Activated T-cell treated with anti-CD3 and anti-CD28 coated beads, Interleukin-2, amount 50 U/mL, for 4 hours (primary cell): Measurements from ENCODE around the gene CCDC83. TPM values are rescaled to one million over a fixed set of nuclear protein-coding genes. Genes with fewer than 3 reads are reported as not detected.
"Not testable (repeated sequence)": the region's sequence is repeated elsewhere in the genome, so short reads cannot be mapped to it uniquely, and the experiment has no call there.

Experiments used
- ATAC-seq, 2 donors: fragments of 200-7000 bp; cut with Tn5 transposase; one replicate each; pipeline ENCODE4 v1.10.0; 2021
- DNase-seq: peaks from one replicate; pipeline ENCODE4 v3.0.0-alpha.2; 2020
- H3K27me3 Mint-ChIP-seq: one replicate; pipeline ENCODE4 v1.8.0; 2021; ENCODE audit warnings: low read depth, mixed read lengths
- H3K36me3 Mint-ChIP-seq: one replicate; pipeline ENCODE4 v1.8.0; 2022; ENCODE audit warnings: mixed read lengths; ENCODE audit not compliant: insufficient read depth
- H3K4me1 Mint-ChIP-seq: one replicate; pipeline ENCODE4 v1.8.0; 2021; ENCODE audit warnings: low read depth, mixed read lengths
- H3K4me3 Mint-ChIP-seq: one replicate; pipeline ENCODE4 v1.8.0; 2021; ENCODE audit warnings: mild to moderate bottlenecking, moderate library complexity, mixed read lengths
- H3K9me3 Mint-ChIP-seq: one replicate; pipeline ENCODE4 v1.8.0; 2021; ENCODE audit warnings: mixed read lengths
- total RNA-seq, 3 donors: library from RNA; stranded (reverse); gene quantifications; one replicate each; pipeline ENCODE4 v1.2.1, GENCODE V29; 2021

Gene CCDC83
- total RNA-seq, 3 donors from 2014 or later, result not detected

GRCh38 chr11:85950317-85951048 lies 95.3 kb downstream of the CCDC83 start:
- Mint-ChIP-seq H3K36me3 (peaks cover 18% of the 10 kb centered on the region), H3K4me3 (no peak overlapping the region), H3K27me3 (no peaks in the 10 kb centered on the region), H3K4me1 (peaks cover 34% of the 10 kb centered on the region), H3K9me3 (peaks cover 39% of the 10 kb centered on the region)
- ATAC-seq (no peak), DNase-seq (no peak)

- no peak overlapping the region for H3K4me3 Mint-ChIP-seq
- H3K27me3 Mint-ChIP-seq, result no peaks in the 10 kb centered on the region
- no peak for ATAC-seq
- H3K36me3 Mint-ChIP-seq, result peaks cover 21% of the 10 kb centered on the region
- peaks cover 30% of the 10 kb centered on the region for H3K4me1 Mint-ChIP-seq
- no peak for DNase-seq
- H3K9me3 Mint-ChIP-seq, result peaks cover 34% of the 10 kb centered on the region
Observed at GRCh38 chr11:85951049-85951405, 95.8 kb downstream of the CCDC83 start.

- Mint-ChIP-seq H3K36me3 (peaks cover 26% of the 10 kb centered on the region), H3K4me3 (no peak overlapping the region), H3K9me3 (peaks cover 30% of the 10 kb centered on the region), H3K4me1 (peaks cover 26% of the 10 kb centered on the region), H3K27me3 (no peaks in the 10 kb centered on the region)
- DNase-seq, result no peak
- no peak for ATAC-seq
Observed at GRCh38 chr11:85951428-85952107, 96.4 kb downstream of the CCDC83 start.

GRCh38 chr11:85952108-85952485 lies 96.9 kb downstream of the CCDC83 start:
- Mint-ChIP-seq H3K4me1 (peaks cover 23% of the 10 kb centered on the region), H3K36me3 (peaks cover 32% of the 10 kb centered on the region), H3K9me3 (peaks cover 29% of the 10 kb centered on the region)
- not testable (repeated sequence) for H3K4me3 Mint-ChIP-seq, ATAC-seq, H3K27me3 Mint-ChIP-seq, DNase-seq

- no peaks in the 10 kb centered on the region for H3K27me3 Mint-ChIP-seq
- no peak overlapping the region for H3K4me3 Mint-ChIP-seq
- ATAC-seq, result no peak
- DNase-seq, result no peak
- peaks cover 45% of the 10 kb centered on the region for H3K36me3 Mint-ChIP-seq
- H3K4me1 Mint-ChIP-seq, result peaks cover 8% of the 10 kb centered on the region
- peaks cover 28% of the 10 kb centered on the region for H3K9me3 Mint-ChIP-seq
Observed at GRCh38 chr11:85953491-85954143, 98.4 kb downstream of the CCDC83 start.

- Mint-ChIP-seq H3K27me3 (no peaks in the 10 kb centered on the region), H3K4me1 (peaks cover 3% of the 10 kb centered on the region), H3K9me3 (peaks cover 25% of the 10 kb centered on the region), H3K4me3 (no peak overlapping the region), H3K36me3 (peaks cover 54% of the 10 kb centered on the region)
- DNase-seq, result no peak
- no peak for ATAC-seq
Observed at GRCh38 chr11:85955531-85955930, 100.3 kb downstream of the CCDC83 start.

GRCh38 chr11:85960678-85961077 lies 105.5 kb downstream of the CCDC83 start:
- Mint-ChIP-seq H3K9me3 (no peaks in the 10 kb centered on the region), H3K27me3 (no peaks in the 10 kb centered on the region), H3K4me3 (no peak overlapping the region), H3K36me3 (peaks cover 71% of the 10 kb centered on the region), H3K4me1 (peaks cover 6% of the 10 kb centered on the region)
- ATAC-seq (no peak), DNase-seq (no peak)

- Mint-ChIP-seq H3K9me3 (no peaks in the 10 kb centered on the region), H3K36me3 (peaks cover 68% of the 10 kb centered on the region), H3K4me3 (no peak overlapping the region), H3K27me3 (no peaks in the 10 kb centered on the region), H3K4me1 (peaks cover 8% of the 10 kb centered on the region)
- DNase-seq (no peak), ATAC-seq (no peak)
Observed at GRCh38 chr11:85961130-85961529, 105.9 kb downstream of the CCDC83 start.

- no peak for DNase-seq
- peaks cover 60% of the 10 kb centered on the region for H3K36me3 Mint-ChIP-seq
Observed at GRCh38 chr11:85961930-85962363, 106.8 kb downstream of the CCDC83 start.

GRCh38 chr11:85965202-85965601 lies 110.0 kb downstream of the CCDC83 start:
- Mint-ChIP-seq H3K4me3 (no peak overlapping the region), H3K4me1 (peaks cover 20% of the 10 kb centered on the region), H3K9me3 (no peaks in the 10 kb centered on the region), H3K27me3 (no peaks in the 10 kb centered on the region), H3K36me3 (peaks cover 58% of the 10 kb centered on the region)
- ATAC-seq (no peak), DNase-seq (no peak)

More at GRCh38 chr11:85961930-85962363, 106.8 kb downstream of the CCDC83 start:
- Mint-ChIP-seq H3K4me3 (no peak overlapping the region), H3K27me3 (no peaks in the 10 kb centered on the region), H3K9me3 (no peaks in the 10 kb centered on the region), H3K4me1 (peaks cover 8% of the 10 kb centered on the region)
- ATAC-seq, result no peak

GRCh38 chr11:85967457-85967856 lies 112.3 kb downstream of the CCDC83 start:
- no peaks in the 10 kb centered on the region for H3K27me3 Mint-ChIP-seq
- peaks cover 51% of the 10 kb centered on the region for H3K36me3 Mint-ChIP-seq
- no peaks in the 10 kb centered on the region for H3K9me3 Mint-ChIP-seq
- peaks cover 16% of the 10 kb centered on the region for H3K4me1 Mint-ChIP-seq
- H3K4me3 Mint-ChIP-seq, result no peak overlapping the region
- DNase-seq, result no peak
- ATAC-seq, result no peak

Other genes with a start within 250 kb of the CCDC83 start
- gene DLG2, start 228.0 kb upstream of the CCDC83 start, total RNA-seq, result 1 to 10 TPM in 1 of 3 donors, under 1 TPM in 2; 0.54 to 1.3 (median 0.58) TPM
- gene TMEM126B, start 226.8 kb upstream of the CCDC83 start, total RNA-seq, result 10 to 100 TPM; 51.8 to 58.8 (median 56.1) TPM
- gene TMEM126A, start 207.4 kb upstream of the CCDC83 start, total RNA-seq, result 10 to 100 TPM; 80.7 to 86.5 (median 81.1) TPM
- 10 to 100 TPM; 28.9 to 31.9 (median 31.1) TPM for gene CREBZF, start 190.3 kb upstream of the CCDC83 start, total RNA-seq
- gene CCDC89, start 169.2 kb upstream of the CCDC83 start, total RNA-seq, result not detected
- 1 to 10 TPM; 2.7 to 5.8 (median 2.7) TPM for gene SYTL2, start 44.2 kb upstream of the CCDC83 start, total RNA-seq
- gene PICALM, start 213.7 kb downstream of the CCDC83 start, total RNA-seq, result 100 to 1,000 TPM in 1 of 3 donors, 10 to 100 TPM in 2; 96.2 to 105 (median 97.6) TPM